ENCODE results near the gene NPC1L1.

The NPC1L1 gene

DNA sequence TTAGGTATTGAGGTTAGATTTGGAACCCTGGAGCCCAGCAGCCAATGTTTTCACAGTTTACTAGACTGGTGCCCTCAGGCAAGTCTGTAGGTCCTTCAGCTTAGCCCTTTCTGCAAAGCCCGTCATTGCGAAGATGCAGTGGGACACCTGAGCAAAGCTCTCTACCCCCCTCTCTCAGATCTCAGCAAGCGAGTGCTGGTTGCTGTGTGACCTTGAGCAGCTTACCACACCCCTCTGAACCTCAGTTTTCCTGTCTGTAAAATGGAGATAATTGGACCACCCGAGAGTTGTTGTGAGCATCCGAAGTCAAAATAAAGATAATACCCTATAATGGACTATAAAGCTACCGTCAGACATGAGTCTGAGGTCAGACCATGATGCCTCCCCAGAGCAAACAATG, 3.7 kb downstream of the NPC1L1 start:
- DNase-seq: no peak

DNA sequence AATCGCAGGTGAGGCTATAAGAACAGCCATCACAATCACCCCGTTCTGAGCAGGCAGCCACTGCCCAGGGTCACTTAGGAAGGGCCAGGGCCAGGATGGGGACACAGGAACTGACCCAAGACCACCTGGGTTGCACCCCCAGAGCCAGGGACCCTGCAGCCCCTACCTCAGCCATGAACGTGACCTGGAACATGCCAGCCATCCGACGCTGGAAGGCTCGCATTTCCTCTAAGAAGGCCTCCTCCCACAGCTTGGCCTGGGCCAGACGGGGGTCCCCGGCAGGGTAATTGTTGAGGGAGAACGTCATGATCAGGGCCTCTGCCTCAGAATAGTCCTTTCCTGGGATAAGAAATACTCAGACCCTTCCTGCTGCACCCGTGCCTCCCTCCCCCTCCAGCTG, 5.0 kb downstream of the NPC1L1 start:
- no peak for DNase-seq

DNA sequence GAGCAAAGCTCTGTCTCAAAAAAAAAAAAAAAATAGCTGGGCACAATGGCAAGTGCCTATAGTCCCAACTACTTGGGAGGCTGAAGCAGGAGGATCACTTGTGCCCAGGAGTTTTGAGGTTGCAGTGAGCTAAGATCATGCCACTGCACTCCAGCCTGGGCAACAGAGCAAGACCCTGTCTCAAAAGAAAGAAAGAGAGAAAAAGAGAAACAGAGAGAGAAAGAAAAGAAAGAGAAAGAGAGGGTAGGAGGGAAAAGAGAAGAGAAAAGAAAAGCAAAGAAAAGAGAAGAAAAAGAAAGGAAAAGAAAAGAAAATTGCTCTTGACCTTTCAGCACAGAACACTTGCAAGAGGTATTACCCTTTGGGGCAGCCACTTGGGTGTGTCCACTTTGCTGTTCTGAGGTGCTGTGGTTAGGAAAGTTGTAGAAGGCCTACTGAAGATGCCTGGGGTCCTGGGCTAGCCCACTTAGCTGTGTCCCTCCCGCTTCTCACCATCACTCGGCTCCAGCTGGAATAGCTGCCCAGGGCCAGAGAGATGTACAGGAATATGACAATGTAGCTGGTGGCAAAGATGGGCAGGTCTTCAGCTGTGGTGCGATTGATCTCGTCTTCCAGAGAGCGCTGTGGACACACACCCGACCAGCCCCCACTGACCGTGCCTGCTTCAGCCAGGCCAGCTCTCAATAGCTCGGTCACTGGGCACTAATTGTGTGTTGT, 5.6 kb downstream of the NPC1L1 start:
- DNase-seq: no peak

DNA sequence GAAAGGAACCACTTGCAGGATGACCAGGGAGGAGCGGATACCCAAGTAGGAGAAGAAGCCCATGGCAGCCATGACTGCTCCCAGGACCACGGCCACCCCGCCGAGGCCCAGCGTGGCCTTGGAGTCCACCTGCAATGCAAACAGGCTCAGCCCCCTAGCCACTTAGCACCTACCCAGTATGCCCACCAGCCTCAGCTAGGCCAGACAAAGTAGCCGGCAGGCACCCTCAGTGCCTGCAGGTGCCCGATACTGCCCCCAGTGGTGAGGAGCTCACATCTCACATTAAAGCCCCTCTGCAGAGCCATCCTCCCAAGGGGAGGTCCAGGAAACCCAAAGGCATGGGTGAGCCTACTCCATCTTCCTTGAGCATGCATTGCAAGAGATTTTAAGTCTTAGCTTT, 6.6 kb downstream of the NPC1L1 start:
- DNase-seq: peak; percentile 19

DNA sequence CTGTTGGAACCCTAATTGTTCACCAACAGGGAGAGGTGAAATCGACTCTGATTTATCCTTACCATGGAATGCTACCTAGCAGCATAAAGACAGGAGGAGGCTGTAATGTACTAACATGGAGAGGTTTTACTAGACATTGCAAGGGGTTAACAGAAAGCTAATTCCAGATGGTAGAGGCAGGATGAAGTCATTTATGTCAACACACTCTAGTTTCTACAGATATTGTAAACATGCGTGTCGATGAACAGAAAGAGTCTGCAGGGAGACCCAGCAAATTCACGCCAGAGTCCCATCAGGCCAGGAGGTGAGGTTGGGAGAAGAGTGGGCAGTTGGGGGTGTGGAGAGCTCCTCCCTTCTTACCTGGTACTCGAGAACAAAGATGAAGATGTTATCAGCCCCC, 7.0 kb downstream of the NPC1L1 start:
- DNase-seq: no peak

DNA sequence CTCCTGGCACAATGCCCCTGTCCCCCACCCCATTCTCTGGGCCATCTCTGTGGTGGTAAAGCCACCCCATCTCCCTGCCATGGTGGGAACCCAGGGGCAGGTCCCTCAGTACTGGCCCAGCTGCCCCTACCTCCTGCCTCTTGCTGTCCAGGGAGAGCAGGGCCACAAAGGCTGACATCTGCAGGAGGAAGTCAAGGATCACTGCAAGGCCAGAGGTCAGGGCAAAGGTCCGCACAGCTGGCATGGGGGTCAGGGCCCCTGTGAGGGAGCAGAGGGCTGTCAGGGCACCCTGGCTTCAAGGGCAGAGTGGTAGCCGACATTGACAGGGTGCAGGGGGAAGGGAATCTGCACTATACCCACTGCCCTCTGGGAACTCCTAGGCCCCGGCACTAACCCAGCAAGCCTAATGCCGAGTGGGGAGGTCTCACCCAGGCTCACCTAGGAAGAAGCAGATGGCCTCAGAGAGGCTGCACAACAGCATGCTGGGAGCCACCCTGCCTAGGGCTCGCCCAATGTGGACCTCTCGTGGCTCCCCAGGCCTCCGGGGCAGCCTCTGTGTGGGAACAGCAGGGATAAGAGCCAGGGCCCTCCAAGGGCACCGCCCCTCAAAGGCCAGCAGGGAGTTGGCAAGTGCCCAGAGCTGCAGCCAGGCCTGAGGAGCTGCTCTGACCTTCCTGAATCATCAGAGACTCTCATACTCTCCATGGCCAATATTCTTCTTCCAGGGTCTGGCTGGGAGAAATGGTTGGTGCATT, 7.7 kb downstream of the NPC1L1 start:
- no peak for DNase-seq

DNA sequence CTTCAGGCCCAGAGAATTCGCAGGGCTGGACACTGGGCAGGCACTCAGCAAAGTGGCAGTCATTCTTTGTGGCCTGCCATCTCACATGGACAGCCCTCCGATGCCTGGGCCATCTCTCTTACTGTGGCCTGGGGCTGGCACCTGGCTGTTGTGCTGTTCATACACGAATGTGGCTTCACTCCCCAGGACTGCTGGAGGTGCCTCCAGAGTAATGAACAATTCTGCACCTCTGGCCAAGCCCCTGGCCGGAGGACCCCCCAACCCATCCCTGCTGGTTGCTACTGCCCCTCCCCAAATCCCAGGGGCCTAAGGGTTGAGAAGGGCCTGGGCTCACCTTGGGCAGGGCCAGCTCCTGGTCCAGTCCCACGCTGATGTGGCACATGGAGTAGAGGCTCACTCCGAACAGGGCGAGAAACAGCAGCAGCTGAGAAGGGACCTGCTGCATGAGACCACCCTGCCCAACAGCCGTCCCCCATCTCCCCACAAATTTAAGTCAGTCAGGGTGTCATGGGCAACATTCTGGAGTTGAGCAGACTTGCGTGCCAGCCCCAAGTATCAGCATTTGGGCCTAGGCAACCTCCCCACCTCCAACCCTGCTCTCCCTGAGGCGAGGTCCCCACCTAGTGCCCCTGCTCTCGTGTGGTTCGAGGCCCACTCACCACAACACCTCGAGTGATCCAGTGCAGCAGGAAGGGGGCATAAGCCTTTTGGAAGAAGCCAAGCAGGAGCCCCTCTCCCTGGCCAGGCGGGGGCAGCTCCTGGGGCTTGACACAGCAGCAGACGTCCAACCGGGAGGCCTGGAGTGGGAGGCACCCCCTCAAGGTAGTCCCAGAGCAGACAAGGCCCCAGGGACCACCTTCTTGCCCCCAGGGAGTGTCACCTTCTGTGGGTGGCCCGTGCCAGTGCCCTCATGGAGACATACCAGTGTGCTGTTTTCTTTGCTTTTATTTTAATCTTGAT, 9.4 kb downstream of the NPC1L1 start:
- DNase-seq: no peak

DNA sequence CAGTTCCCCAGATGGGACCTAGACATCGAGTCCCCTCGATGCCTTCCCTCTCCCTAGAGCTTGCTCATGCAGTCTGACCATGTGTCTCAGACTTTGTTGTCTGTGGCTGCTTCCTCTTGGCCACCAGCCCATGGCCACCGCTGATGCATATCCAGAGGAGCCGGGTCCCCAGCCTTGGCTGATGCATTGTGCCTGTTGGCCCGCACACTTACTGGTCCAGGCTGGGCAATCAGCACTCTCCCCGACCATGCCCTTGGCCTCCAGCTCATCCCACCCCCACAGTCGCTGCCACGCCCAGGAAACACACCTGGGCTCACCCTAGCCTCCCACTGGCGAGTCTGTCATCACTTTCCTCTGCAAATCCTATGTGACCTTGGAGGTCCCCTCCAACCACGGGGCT, 10.1 kb downstream of the NPC1L1 start:
- DNase-seq: no peak

DNA sequence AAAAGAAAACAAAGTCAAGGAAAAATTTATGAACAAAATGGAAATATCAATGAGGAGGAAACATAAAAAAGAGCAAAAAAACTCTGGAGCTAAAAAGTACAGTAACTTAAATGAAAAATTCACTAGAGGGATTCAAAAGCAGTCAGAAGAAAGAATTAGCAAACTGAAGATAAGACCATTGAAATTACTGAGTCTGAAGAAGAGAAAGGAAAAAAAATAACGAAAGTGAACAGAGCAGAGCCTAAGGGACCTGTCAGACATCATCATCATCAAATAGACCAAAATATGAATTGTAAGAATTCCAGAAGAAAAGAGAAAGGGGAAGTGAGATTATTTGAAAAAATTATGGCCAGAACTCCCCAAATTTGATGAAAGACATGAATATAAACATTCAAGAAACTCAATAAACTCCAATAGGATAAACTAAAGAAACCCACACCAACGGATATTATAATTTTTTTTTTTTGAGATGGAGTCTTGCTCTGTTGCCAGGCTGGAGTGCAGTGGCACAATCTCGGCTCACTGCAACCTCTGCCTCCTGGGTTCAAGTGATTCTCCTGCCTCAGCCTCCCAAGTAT, 16.2 kb downstream of the NPC1L1 start:
- no peak for DNase-seq

DNA sequence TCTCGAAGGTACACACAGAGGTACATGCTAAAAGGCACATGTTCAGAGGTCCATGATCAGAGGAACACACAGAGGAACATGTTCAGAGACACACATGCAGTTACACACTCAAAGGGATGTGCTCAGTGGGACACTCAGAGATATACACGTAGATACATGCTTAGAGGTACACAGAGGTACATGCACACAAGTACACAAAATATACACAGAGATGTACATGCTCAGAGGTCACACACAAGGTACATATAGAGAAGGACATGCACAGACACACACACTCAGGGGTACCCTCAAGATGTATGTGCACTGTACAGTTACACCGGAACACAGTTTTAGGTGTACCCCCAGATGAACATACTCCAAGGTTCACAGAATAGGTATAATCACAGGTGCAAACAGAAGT, 18.8 kb downstream of the NPC1L1 start:
- DNase-seq: no peak

DNA sequence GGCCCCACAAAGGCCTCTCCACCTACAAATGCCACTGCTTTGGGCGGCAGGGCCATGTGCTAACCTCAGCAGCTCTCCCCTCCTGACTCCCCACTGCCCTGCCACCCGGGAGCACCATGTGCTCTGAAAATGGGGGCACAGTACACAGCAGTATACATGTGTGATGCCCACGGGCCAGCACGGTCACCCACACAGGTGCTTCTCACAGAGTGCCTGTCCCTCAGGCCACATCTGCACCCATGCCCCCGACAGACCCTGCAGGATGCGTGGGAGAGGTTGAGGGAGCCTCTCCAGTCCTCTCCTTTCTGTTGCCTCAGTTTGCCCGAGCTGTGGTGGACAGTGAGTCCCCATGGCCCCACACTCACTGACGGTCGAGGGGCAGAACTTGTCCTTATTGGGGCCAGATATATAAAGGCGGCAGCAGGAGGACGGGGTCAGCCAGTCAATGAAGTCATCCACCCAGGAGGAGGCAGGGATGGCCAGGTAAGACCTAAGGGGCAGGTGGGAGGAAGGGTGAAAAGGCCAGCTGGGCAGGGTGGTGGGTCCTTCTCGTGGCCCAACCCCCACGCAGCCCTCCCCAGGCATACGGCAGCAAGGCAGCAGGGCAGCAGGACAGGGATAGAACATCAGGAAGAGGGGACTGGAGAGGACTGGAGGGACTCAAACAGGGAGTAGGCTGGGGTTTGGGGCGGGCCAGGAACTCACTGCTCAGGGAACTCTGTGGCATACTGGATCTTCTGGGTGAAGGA, 19.6 kb downstream of the NPC1L1 start:
- DNase-seq: no peak

DNA sequence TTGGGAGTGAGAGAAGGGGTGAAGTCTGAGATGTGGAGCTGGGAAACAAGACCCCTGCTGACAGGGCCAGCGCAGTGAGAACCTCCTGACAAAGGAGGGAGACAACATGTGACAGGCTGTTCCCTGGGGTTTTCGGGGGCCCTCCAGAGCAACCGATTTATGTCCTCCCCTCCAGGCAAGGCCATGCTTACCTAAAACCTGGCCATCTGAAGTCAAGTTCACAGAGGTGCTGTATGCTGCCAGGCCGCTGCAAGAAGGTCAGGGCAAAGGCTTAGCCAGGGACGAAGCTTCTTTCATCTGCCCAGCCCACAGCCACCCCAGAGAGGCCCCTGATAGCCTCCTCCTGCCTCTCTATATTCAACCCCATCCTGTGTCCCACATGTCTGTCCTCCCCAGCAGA, 20.6 kb downstream of the NPC1L1 start:
- DNase-seq: no peak

DNA sequence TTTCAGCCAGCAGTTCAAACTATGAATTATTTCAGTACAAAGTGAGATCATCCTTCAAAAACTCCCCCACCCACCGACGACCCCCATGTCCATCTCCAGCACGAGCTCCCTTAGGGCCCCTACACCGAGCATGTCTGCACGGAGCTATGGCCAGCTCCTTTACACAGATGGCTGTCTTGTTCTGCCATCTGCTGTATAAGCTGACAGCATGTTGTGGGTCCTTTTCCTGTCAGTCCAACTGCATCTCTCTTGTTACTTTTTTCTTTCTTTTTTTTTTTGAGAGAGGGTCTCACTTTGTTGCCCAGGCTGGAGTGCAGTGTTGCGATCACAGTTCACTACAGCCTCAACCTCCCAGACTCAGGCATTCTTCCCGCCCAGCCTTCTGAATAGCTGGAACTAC, 21.6 kb downstream of the NPC1L1 start:
- DNase-seq: no peak

DNA sequence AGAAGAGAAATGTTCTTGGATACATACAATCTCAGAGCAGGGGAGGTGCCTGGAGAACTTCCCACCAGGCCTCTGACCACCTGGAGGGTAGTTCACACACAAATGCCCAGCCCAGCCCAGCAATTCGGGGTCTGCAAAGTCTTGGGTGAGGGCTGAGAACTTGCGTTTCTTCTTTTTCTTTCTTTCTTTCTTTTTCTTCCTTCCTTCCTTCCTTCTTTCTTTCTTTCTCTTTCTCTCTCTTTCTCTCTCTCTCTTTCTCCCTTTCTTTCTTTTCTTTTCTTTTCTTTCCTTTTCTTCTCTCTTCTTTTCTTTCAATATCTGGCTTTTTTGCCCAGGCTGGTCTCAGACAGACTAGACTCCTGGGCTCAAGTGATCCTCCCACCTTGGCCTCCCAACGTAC, 22.4 kb downstream of the NPC1L1 start:
- DNase-seq: no peak

DNA sequence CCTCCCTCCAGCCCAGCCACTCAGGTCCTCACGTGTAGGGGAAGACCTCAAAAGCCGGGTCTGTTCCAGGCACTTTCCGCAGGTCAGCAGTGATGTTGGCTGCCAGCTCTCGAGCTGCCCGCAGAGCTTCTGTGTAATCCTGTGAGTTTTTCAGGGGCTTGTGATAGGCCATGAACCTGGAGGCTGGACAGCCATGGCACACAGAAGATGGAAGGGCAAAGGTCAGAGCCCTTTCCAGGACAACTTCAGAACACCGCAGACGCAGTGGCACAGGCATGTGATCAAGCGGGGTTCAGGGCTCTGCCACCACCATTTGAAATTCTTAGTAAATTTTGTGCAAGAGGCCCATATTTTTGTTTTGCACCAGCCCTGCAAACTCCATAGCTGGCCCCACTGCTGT, 24.0 kb downstream of the NPC1L1 start:
- no peak for DNase-seq

DNA sequence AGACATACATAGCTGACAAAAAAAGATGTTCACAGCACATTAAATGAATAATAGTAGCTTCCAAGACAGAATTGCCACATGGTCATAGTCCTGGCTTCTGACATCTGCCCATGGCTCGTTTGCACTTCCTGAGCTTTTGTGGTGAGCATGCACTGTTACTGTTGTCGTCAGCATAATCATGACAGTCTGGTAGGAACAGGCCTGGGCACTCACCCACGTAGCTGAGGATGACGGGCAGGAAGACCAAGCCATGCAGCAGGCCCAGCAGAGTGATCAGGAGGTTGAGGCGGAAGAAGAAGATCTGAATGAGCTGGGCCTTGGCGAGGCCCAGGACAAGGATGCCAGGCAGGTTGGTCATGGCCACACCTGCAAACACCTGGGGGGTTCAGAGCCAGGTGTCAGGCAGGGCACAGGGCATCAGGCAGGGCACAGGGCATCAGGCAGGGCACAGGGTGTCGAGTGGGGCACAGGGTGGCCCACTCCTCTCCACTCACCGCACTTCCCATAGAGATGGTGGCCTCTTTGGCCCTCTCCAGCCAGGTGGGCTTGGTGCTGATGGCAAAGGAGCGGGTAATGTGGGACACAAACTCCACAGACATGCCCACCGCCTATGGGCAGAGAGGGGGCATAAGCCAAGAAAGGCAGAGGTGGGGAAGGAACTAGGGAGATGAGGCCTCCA, 25.4 kb downstream of the NPC1L1 start:
- no peak for DNase-seq

DNA sequence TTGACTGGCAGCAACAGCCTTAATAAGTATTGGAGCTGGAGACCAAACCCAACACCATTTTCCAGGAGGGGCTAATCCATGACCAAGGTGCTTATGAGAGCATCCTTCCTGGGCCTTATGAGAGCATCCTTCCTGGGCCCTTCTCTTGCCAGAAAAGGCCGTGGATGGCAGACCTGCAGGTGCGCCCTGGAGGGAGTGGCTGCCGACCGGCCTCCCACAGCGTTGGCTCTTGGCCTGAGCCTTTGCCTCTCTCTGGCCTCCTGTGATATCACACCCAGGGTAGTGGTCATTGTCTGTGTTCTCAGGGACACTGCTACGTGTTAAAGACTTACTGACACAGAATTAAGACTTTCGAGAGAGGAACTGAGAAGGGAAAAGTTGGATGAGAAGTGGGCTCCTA, 28.4 kb downstream of the NPC1L1 start:
- DNase-seq: no peak

DNA sequence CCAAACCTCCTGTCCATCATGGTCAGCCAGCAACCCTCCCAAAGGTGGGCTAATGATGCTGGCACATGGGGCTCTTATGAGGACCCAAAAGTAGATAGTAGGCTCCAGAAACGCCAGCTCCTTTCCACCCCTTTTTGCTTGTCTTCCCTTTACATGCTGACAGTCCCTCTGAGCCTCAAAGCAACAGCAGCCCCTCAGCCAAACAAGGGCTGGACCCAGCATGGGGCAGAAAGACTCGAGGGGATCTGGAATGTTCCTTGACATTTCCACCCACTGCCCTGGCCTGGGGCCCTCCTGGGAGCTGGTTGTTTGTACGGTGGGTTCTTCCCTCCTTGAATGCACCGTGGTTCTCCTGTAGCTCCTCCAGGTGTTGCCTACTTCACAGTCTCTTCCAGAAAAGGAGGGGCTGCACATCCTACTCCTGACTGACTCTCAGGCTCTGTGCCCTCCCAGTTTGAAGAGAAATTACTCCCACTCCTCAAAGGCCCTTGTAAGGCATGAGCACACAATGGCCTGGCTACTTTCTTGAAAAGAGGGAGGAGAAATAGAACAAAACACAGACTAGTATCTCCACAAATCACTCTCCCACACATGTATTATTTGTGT, 29.2 kb downstream of the NPC1L1 start:
- no peak for DNase-seq

DNA sequence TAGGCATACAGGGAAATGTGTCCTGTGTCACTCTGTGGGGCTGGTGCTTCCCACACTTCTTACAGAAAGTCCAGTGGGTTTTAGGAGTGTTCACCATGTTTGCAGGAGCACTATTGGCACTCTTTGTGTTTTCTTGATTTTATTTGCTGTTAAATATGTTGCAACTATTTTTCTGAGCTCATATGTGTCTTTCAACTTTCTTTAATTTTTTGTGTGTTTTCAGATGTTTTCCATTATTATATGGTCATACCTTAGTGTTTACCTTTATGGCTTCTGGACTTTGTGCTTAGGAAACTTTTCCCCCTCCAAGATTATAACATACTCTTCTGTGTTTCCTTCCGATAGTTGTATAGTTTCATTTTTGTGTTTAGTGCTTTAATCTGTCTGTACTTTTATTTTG, 29.9 kb downstream of the NPC1L1 start:
- no peak for DNase-seq

DNA sequence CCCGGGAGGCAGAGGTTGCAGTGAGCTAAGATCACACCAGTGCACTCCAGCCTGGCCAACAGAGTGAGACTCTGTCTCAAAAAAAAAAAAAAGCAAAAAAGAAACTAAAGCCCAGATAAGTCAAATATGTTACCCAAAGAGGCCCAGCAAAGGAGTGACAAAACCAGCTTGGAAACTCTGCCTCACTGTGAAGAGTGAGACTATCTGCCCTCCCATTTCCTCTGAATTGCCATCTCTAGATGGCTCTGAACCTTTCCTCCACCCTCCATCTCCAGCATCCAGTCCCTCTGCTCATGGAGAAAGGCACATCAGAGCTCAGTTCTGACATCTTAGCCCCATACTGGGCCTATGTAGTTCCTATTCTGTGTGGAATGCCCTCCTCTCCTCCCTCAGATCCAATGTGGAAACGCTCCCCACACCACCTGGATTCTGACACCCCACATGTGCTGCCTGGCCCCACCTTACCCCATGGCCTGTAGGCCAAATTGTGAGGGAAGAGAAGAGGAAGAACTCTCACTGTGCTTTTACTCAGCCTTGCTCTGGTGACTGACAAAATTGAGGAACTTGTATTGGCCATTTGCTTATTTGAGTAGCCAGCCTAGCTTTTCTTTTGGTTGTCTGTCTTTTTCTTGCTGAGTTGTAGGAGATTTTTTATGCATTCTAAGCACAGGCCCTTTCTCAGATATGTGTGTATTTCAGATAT, 32.7 kb downstream of the NPC1L1 start:
- no peak for DNase-seq
